ENCODE measurements around the gene NKX1-1.

DNA sequence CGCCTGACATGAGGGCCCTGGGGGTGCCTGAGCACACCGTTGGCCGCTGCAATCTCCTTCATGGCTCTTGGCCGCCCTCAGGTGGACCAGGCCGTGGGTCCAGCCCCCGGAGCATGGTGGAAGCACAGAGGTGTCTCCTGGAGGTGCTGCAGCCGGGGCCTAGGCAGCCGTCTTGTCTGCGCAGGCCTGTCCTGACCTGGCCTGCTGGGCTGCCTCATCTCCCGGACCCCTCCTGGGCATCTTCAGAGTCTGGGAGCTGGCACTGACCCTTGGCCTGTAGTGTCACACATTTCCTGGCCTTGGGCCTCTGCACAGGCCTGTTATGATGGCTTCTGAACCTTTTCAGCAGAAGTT is 38.3 kb downstream of the NKX1-1 start:
- TF ChIP-seq TCF7L2 (IDR thresholded peaks at IDR 0.05; ENCODE audit: low read depth, low read length), result no peak
- no peak for TF ChIP-seq CTCF (IDR thresholded peaks at IDR 0.05)
- no peak for TF ChIP-seq SIN3A (IDR thresholded peaks at IDR 0.05; ENCODE audit: borderline replicate concordance, insufficient read depth, low read depth, low read length)
